ENCODE measurements around the gene RAB6B. TPM values are rescaled to one million over a fixed set of nuclear protein-coding genes. Genes with fewer than 3 reads are reported as not detected.

Gene RAB6B
- total RNA-seq, 1 experiment from 2014 or later: 14.1 TPM

- no peaks in the 10 kb centered on the region for H3K9me2 ChIP-seq (ENCODE audit: insufficient read depth)
- no peaks in the 10 kb centered on the region for H3K9me3 ChIP-seq (ENCODE audit: control insufficient read depth in 1 of 2, insufficient read depth in 1 of 2, low read depth in 1 of 2, low read length in 2 of 2)
- no peaks in the 10 kb centered on the region for H3K79me2 ChIP-seq (ENCODE audit: insufficient read depth, low read length)
- TF ChIP-seq, protein P1, sequence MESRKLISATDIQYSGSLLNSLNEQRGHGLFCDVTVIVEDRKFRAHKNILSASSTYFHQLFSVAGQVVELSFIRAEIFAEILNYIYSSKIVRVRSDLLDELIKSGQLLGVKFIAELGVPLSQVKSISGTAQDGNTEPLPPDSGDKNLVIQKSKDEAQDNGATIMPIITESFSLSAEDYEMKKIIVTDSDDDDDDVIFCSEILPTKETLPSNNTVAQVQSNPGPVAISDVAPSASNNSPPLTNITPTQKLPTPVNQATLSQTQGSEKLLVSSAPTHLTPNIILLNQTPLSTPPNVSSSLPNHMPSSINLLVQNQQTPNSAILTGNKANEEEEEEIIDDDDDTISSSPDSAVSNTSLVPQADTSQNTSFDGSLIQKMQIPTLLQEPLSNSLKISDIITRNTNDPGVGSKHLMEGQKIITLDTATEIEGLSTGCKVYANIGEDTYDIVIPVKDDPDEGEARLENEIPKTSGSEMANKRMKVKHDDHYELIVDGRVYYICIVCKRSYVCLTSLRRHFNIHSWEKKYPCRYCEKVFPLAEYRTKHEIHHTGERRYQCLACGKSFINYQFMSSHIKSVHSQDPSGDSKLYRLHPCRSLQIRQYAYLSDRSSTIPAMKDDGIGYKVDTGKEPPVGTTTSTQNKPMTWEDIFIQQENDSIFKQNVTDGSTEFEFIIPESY (IDR thresholded peaks at IDR 0.05; ENCODE audit: extremely low read depth, insufficient replicate concordance, low read length): no peak
- TF ChIP-seq, protein P2, sequence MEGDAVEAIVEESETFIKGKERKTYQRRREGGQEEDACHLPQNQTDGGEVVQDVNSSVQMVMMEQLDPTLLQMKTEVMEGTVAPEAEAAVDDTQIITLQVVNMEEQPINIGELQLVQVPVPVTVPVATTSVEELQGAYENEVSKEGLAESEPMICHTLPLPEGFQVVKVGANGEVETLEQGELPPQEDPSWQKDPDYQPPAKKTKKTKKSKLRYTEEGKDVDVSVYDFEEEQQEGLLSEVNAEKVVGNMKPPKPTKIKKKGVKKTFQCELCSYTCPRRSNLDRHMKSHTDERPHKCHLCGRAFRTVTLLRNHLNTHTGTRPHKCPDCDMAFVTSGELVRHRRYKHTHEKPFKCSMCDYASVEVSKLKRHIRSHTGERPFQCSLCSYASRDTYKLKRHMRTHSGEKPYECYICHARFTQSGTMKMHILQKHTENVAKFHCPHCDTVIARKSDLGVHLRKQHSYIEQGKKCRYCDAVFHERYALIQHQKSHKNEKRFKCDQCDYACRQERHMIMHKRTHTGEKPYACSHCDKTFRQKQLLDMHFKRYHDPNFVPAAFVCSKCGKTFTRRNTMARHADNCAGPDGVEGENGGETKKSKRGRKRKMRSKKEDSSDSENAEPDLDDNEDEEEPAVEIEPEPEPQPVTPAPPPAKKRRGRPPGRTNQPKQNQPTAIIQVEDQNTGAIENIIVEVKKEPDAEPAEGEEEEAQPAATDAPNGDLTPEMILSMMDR (IDR thresholded peaks at IDR 0.05 in 2 of 3, conservative IDR thresholded peaks at IDR 0.05 in 1 of 3; ENCODE audit: borderline replicate concordance in 1 of 3, insufficient read depth in 1 of 3, low read depth in 2 of 3, low read length in 2 of 3): no peak
- TF ChIP-seq EZH2 (IDR thresholded peaks at IDR 0.05) (no peak), YY1 (IDR thresholded peaks at IDR 0.05; ENCODE audit: extremely low read depth, insufficient replicate concordance, low read depth, low read length) (no peak), SIN3A (IDR thresholded peaks at IDR 0.05; ENCODE audit: low read depth) (no peak), EGR1 (IDR thresholded peaks at IDR 0.05; ENCODE audit: low read depth) (no peak)
- no peak overlapping the region for H3K9ac ChIP-seq (ENCODE audit: low read length)
- no peak overlapping the region for H3K4me3 ChIP-seq (replicated peaks in 1 of 2; ENCODE audit: low read depth in 1 of 2, low read length in 2 of 2)
- DNase-seq (ENCODE audit: low read depth, low spot score) (no peak), ATAC-seq (no peak)
- POLR2A ChIA-PET: no interaction called here
- BruUV-seq (replicated peaks): no TSS peak
- 0 out of 4 replicates have a peak, but pooled peaks cover 0 to 4% of the 10 kb centered on the region in 2 experiments for H3K4me1 ChIP-seq (ENCODE audit: control insufficient read depth in 1 of 2, insufficient read depth in 2 of 2, low read length in 2 of 2)
- H2AFZ ChIP-seq (ENCODE audit: low read depth, low read length, poor library complexity, severe bottlenecking): peak overlapping the region; percentile 32
- H4K20me1 ChIP-seq (ENCODE audit: insufficient read depth): no peaks in the 10 kb centered on the region
- H3K27ac ChIP-seq (ENCODE audit: low read depth, low read length): no peak overlapping the region
- CTCF ChIA-PET: no interaction called here
- RAD21 ChIA-PET (ENCODE audit: low non-redundant PET in 1 of 2, low total read pairs in 2 of 2, uncharacterized antibody in 2 of 2, unreplicated experiment in 2 of 2): no interaction called here
- H3K4me2 ChIP-seq (ENCODE audit: low read length): no peak overlapping the region
- no peaks in the 10 kb centered on the region for H3K27me3 ChIP-seq (ENCODE audit: insufficient read depth, low read length)
- no peaks in the 10 kb centered on the region for H3K36me3 ChIP-seq (ENCODE audit: control insufficient read depth in 1 of 2, insufficient read depth in 2 of 2, low read length in 2 of 2)
- intact Hi-C loops (cut with micrococcal nuclease): no loop called here
Measured at GRCh38 chr3:133915685-133916658, 20.3 kb upstream of the RAB6B start.

Measured in HCT116 (cell line).